SH-SY5Y (cell line): ENCODE results near the gene ULK1.

Experiments used
- GATA2 ChIP-seq: IDR thresholded peaks from 2 replicates; pipeline ENCODE4 v1.6.1; 2011; ENCODE audit warnings: mild to moderate bottlenecking, low read depth, low read length
- GATA3 ChIP-seq: IDR thresholded peaks from 2 replicates; pipeline ENCODE4 v1.6.1; 2011; ENCODE audit warnings: low read depth, mild to moderate bottlenecking, low read length, moderate library complexity

DNA sequence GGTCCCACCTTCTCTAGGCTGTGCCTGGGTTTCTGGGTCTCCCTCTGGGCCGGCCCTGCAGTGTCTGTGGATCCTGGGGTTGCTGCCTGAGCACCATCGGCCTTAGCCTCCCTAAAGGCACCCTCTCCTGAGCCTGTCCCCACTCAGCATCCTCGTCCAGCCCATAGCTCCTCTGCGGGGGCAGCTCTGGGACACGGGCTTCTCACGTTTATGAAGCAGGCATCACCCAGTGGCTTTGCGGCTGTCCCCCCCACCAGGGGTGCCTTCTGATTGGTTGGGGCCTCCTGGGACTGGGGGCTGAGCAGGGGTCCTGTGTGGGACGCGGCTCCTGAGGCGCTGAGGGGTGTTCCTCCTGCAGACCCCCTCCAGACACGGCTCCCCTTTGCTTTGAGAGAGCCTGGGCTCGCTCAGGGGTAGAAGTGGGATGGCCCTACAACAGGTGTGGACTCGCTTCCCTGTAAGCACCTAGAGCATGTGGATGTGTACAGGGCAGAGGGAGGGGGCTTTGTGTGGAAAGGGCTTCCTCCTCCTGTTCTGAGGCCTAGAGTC, 10.7 kb downstream of the ULK1 start:
- no peak for TF ChIP-seq GATA2
- no peak for TF ChIP-seq GATA3
